B cell (primary cell): ENCODE results near the gene TENT4B. TPM values are rescaled to one million over a fixed set of nuclear protein-coding genes. Genes with fewer than 3 reads are reported as not detected.

Experiments used
- ATAC-seq: fragments of 200-7000 bp; cut with Tn5 transposase; one replicate; pipeline ENCODE4 v1.10.0; 2021; ENCODE audit warnings: low read depth, mild to moderate bottlenecking, moderate number of reproducible peaks, moderate library complexity
- CTCF ChIA-PET: fragments of 350-600 bp; sonication (Branson Sonifier 250); formaldehyde crosslinking; loops from one replicate; lab custom pipeline; 2021; ENCODE audit warnings: antibody characterized with exemption, inconsistent platforms; lab: Charles Lee
- POLR2A ChIA-PET: fragments of 350-600 bp; sonication (Branson Sonifier 250); formaldehyde crosslinking; loops from one replicate; lab custom pipeline; 2021; ENCODE audit warnings: antibody characterized with exemption; lab: Charles Lee
- DNase-seq: peaks from one replicate; pipeline ENCODE4 v3.0.0; 2013
- H2AFZ ChIP-seq: 2 replicates; pipeline ENCODE4 v1.6.1; 2012; ENCODE audit warnings: mild to moderate bottlenecking, low read depth, low read length; ENCODE audit not compliant: insufficient read depth, poor library complexity, severe bottlenecking
- H3K27ac ChIP-seq, 2 donors: 1 replicate in 1 of 2; 2 replicates in 1 of 2; pipeline ENCODE4 v1.5.1; 2012 to 2013; ENCODE audit warnings: low read length in 2 of 2, mild to moderate bottlenecking in 2 of 2, moderate library complexity in 1 of 2
- H3K27me3 ChIP-seq, 4 experiments: fragments of 200-600 bp in 1 of 4; sonication (generic) in 1 of 4; replicated peaks in 1 of 4; 1 replicate in 2 of 4; 2 replicates in 2 of 4; pipeline versions ENCODE4 v1.6.1 to v1.7.0; 2013 to 2016; ENCODE audit warnings: low read length in 3 of 4, mild to moderate bottlenecking in 2 of 4, mixed read lengths in 1 of 4, moderate library complexity in 1 of 4; ENCODE audit not compliant: insufficient read depth in 4 of 4, control insufficient read depth in 3 of 4; ENCODE audit errors: control extremely low read depth in 1 of 4
- H3K36me3 ChIP-seq, 2 experiments: replicated peaks in 1 of 2; 1 replicate in 1 of 2; 2 replicates in 1 of 2; pipeline versions ENCODE4 v1.6.1 to v1.7.1; 2013; ENCODE audit warnings: low read length in 1 of 2; ENCODE audit not compliant: insufficient read depth in 2 of 2, control insufficient read depth in 1 of 2; ENCODE audit errors: control extremely low read depth in 1 of 2, extremely low read depth in 1 of 2
- H3K4me1 ChIP-seq, 2 donors: fragments of 200-600 bp in 1 of 2; sonication (generic) in 1 of 2; 1 replicate in 1 of 2; 2 replicates in 1 of 2; pipeline versions ENCODE4 v1.5.1 to v1.6.1; 2013 to 2017; ENCODE audit warnings: low read length in 2 of 2; ENCODE audit not compliant: control insufficient read depth in 2 of 2, insufficient read depth in 2 of 2
- H3K4me2 ChIP-seq: replicated peaks from 2 replicates; pipeline ENCODE3; 2012; ENCODE audit warnings: mild to moderate bottlenecking, low read depth, low read length; ENCODE audit not compliant: poor library complexity, severe bottlenecking
- H3K4me3 ChIP-seq, 5 experiments: fragments of 200-600 bp in 1 of 5; sonication (generic) in 1 of 5; 1 replicate in 3 of 5; 2 replicates in 2 of 5; pipeline versions ENCODE4 v1.5.1 to v1.7.0; 2011 to 2016; ENCODE audit warnings: low read length in 4 of 5, mild to moderate bottlenecking in 4 of 5, low read depth in 2 of 5, control low read depth in 1 of 5, moderate library complexity in 1 of 5; ENCODE audit not compliant: insufficient read depth in 1 of 5; ENCODE audit errors: control extremely low read depth in 1 of 5, extremely low read depth in 1 of 5
- H3K79me2 ChIP-seq: fragments of 200-600 bp; sonication (generic); one replicate; pipeline ENCODE4 v1.6.0; 2016; ENCODE audit warnings: low read length; ENCODE audit not compliant: control insufficient read depth, insufficient read depth
- H3K9ac ChIP-seq: fragments of 200-600 bp; sonication (generic); 2 replicates; pipeline ENCODE4 v1.6.1; 2017; ENCODE audit warnings: mild to moderate bottlenecking, low read length, moderate library complexity
- H3K9me3 ChIP-seq, 3 donors: one replicate each; pipeline versions ENCODE4 v1.6.1 to v1.7.1; 2013; ENCODE audit warnings: low read length in 2 of 3; ENCODE audit not compliant: control insufficient read depth in 2 of 3, insufficient read depth in 1 of 3; ENCODE audit errors: control extremely low read depth in 1 of 3
- H4K20me1 ChIP-seq: 2 replicates; pipeline ENCODE4 v1.6.0; 2012; ENCODE audit warnings: mild to moderate bottlenecking, low read length; ENCODE audit not compliant: insufficient read depth, control insufficient read depth, poor library complexity, severe bottlenecking
- H3K27ac Mint-ChIP-seq: one replicate; pipeline ENCODE4 v1.8.0; 2021; ENCODE audit warnings: mixed read lengths
- H3K27me3 Mint-ChIP-seq: one replicate; pipeline ENCODE4 v1.8.0; 2021; ENCODE audit warnings: mixed read lengths
- H3K4me1 Mint-ChIP-seq: one replicate; pipeline ENCODE4 v1.8.0; 2021; ENCODE audit warnings: mixed read lengths
- H3K4me3 Mint-ChIP-seq: one replicate; pipeline ENCODE4 v1.8.0; 2021; ENCODE audit warnings: mixed read lengths
- H3K9me3 Mint-ChIP-seq: one replicate; pipeline ENCODE4 v1.8.0; 2022; ENCODE audit warnings: mixed read lengths; ENCODE audit not compliant: insufficient read depth
- EZH2 ChIP-seq: IDR thresholded peaks from 2 replicates; pipeline ENCODE4 v1.6.1; 2012; ENCODE audit warnings: borderline replicate concordance, low read depth, mild to moderate bottlenecking, moderate library complexity, low read length; ENCODE audit not compliant: insufficient read depth, poor library complexity, severe bottlenecking
- WGBS: methylation state at CpG from one replicate; pipeline ENCODE4 v1.1.5; 2013; ENCODE audit warnings: missing lambda C conversion rate; ENCODE audit not compliant: insufficient coverage; 5-methylcytosine and 5-hydroxymethylcytosine counted together
- intact Hi-C: fragments of 100-400 bp; cut with micrococcal nuclease; formaldehyde crosslinking; loops from one replicate; pipeline ENCODE4 v1.10.0; 2022
- polyA plus RNA-seq: library from polyadenylated mRNA; depleted of rRNA; stranded (reverse); fragments of >200 nt; gene quantifications from 2 replicates; pipeline ENCODE4 v1.2.3, GENCODE V29; 2012
- total RNA-seq, 2 donors: library from RNA; stranded (reverse); fragments of 120-200 nt in 1 of 2; gene quantifications; 1 replicate in 1 of 2; 2 replicates in 1 of 2; pipeline versions ENCODE4 v1.2.3 to v1.2.4, GENCODE V29; 2013 to 2022
- TF ChIP-seq, protein P1 (sequence below): fragments of 200-600 bp; IDR thresholded peaks from one replicate; pipeline ENCODE4 v1.8.0; 2022; ENCODE audit warnings: antibody characterized with exemption, mild to moderate bottlenecking

The TENT4B gene
- total and polyA plus RNA-seq, 2 donors (not counting 1 experiment from before 2014, with no cell fraction given), result 6.1 to 17.1 TPM

DNA sequence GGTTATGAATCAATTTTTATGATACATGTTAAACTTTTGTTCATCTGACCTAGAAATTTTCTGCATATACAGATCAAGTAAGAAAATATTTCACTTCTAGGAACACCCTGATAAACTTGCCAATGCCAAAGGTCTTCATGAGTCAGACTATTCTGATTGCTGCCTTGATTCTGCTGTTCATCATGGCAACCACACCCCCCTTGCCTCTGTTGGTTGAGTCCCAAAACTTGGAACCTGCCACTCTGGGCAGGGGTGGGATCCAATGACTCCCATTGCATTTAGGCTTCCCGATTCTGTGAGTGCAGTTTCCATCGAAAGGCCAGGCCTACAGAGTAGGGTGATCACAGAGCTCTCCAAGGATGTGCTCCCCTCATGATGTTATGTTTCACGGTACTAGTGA lies 15.8 kb upstream of the TENT4B start:
- H3K36me3 ChIP-seq, result no peaks in the 10 kb centered on the region
- CTCF ChIA-PET, result no interaction called here
- POLR2A ChIA-PET, result no interaction called here

DNA sequence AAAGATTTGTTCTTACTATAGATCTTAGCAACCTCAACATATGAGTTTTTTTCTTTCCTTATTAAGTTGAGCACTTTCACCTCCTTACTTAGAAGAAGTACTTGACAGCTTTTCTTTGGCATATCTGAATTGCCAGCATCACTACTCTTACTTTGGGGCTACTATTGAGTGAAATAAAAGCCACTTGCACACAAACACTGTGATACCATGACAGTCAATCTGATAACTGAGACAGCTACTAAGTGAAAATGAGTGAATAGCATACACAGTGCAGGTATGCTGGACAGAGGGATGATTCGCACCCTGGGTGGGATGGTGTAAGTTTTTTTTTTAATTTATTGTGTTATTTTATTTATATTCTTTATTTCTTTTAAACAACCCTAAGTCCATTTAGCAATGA lies 13.5 kb upstream of the TENT4B start:
- Histone ChIP-seq H2AFZ (no peak overlapping the region), H4K20me1 (no peaks in the 10 kb centered on the region), H3K9ac (no peak overlapping the region), H3K4me1 (no peaks in the 10 kb centered on the region), H3K27me3 (no peaks in the 10 kb centered on the region), H3K79me2 (no peaks in the 10 kb centered on the region), H3K36me3 (no peaks in the 10 kb centered on the region), H3K4me3 (no peak overlapping the region), H3K27ac (no peak overlapping the region), H3K9me3 (no peaks in the 10 kb centered on the region), H3K4me2 (no peak overlapping the region)
- Mint-ChIP-seq H3K27ac (no peak overlapping the region), H3K4me3 (no peak overlapping the region), H3K4me1 (no peaks in the 10 kb centered on the region), H3K9me3 (no peaks in the 10 kb centered on the region), H3K27me3 (no peaks in the 10 kb centered on the region)
- intact Hi-C loops, result no loop called here
- WGBS, result no CpG with 5 or more reads among the region's 1 CpG
- TF ChIP-seq, protein P1, sequence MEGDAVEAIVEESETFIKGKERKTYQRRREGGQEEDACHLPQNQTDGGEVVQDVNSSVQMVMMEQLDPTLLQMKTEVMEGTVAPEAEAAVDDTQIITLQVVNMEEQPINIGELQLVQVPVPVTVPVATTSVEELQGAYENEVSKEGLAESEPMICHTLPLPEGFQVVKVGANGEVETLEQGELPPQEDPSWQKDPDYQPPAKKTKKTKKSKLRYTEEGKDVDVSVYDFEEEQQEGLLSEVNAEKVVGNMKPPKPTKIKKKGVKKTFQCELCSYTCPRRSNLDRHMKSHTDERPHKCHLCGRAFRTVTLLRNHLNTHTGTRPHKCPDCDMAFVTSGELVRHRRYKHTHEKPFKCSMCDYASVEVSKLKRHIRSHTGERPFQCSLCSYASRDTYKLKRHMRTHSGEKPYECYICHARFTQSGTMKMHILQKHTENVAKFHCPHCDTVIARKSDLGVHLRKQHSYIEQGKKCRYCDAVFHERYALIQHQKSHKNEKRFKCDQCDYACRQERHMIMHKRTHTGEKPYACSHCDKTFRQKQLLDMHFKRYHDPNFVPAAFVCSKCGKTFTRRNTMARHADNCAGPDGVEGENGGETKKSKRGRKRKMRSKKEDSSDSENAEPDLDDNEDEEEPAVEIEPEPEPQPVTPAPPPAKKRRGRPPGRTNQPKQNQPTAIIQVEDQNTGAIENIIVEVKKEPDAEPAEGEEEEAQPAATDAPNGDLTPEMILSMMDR, result no peak
- TF ChIP-seq EZH2, result no peak
- POLR2A ChIA-PET, result no interaction called here
- CTCF ChIA-PET, result no interaction called here
- ATAC-seq (no peak), DNase-seq (no peak)

More for the DNA sequence above, 15.8 kb upstream of the TENT4B start:
- TF ChIP-seq, protein P1, result no peak
- no peak for TF ChIP-seq EZH2
- no peak overlapping the region for H3K4me3 ChIP-seq
- Mint-ChIP-seq H3K9me3 (no peaks in the 10 kb centered on the region), H3K4me3 (no peak overlapping the region), H3K27ac (no peak overlapping the region), H3K27me3 (no peaks in the 10 kb centered on the region), H3K4me1 (no peaks in the 10 kb centered on the region)
- no peak overlapping the region for H3K4me2 ChIP-seq
- DNase-seq (no peak), ATAC-seq (no peak)
- WGBS, result 100% methylated on average over 2 of the region's 3 CpGs
- no peaks in the 10 kb centered on the region for H4K20me1 ChIP-seq
- H3K4me1 ChIP-seq, result no peaks in the 10 kb centered on the region
- H3K79me2 ChIP-seq, result no peaks in the 10 kb centered on the region
- no peaks in the 10 kb centered on the region for H3K27me3 ChIP-seq
- intact Hi-C loops, result no loop called here
- H3K9me3 ChIP-seq, result no peaks in the 10 kb centered on the region
- H3K27ac ChIP-seq, result no peak overlapping the region
- H3K9ac ChIP-seq, result no peak overlapping the region
- H2AFZ ChIP-seq, result no peak overlapping the region
